Endothelial cell of umbilical vein (primary cell): ENCODE results near the gene LMX1A. TPM values are rescaled to one million over a fixed set of nuclear protein-coding genes. Genes with fewer than 3 reads are reported as not detected.

ENCODE experiments used
- BruUV-seq: library from RNA; stranded (reverse); fragments of 400-500 nt; replicated peaks from 2 replicates; lab custom pipeline; 2021; lab: Mats Ljungman, UMichigan
- CTCF ChIA-PET: fragments of 300-600, 350-600 bp; sonication (Branson Sonifier 250); formaldehyde crosslinking; loops from one replicate; lab custom pipeline; 2021; ENCODE audit warnings: antibody characterized with exemption, inconsistent platforms; lab: Charles Lee
- POLR2A ChIA-PET: fragments of 300-600, 350-600 bp; sonication (Branson Sonifier 250); formaldehyde crosslinking; loops from one replicate; lab custom pipeline; 2021; ENCODE audit warnings: antibody characterized with exemption, inconsistent platforms; lab: Charles Lee
- DNase-seq: peaks from one replicate; pipeline ENCODE4 v3.0.0-alpha.2; 2011; ENCODE audit warnings: low read depth, low spot score
- FAIRE-seq: peaks from 2 replicates; lab custom pipeline; 2011; peaks lifted over from hg19 to GRCh38; lab: Jason Lieb, UNC
- H2AFZ ChIP-seq: 2 replicates; pipeline ENCODE4 v1.6.0; 2012; ENCODE audit warnings: low read depth, low read length, control low read depth, inconsistent platforms
- H3K27ac ChIP-seq: 2 replicates; pipeline ENCODE4 v1.5.1; 2011; ENCODE audit warnings: low read depth, mild to moderate bottlenecking, control low read depth, low read length, moderate library complexity; ENCODE audit not compliant: insufficient read depth
- H3K27me3 ChIP-seq, 2 experiments: 2 replicates each; pipeline versions ENCODE4 v1.6.0 to v1.6.1; 2011; ENCODE audit warnings: low read length in 2 of 2, mixed read lengths in 1 of 2; ENCODE audit not compliant: control insufficient read depth in 2 of 2, insufficient read depth in 2 of 2
- H3K36me3 ChIP-seq, 2 experiments: 2 replicates in 1 of 2; 3 replicates in 1 of 2; pipeline ENCODE4 v1.5.1; 2011; ENCODE audit warnings: low read length in 2 of 2, mild to moderate bottlenecking in 1 of 2, moderate library complexity in 1 of 2; ENCODE audit not compliant: control insufficient read depth in 2 of 2, insufficient read depth in 2 of 2; ENCODE audit errors: extremely low read depth in 1 of 2
- H3K4me1 ChIP-seq: 3 replicates; pipeline ENCODE4 v1.5.1; 2011; ENCODE audit warnings: mild to moderate bottlenecking, low read length; ENCODE audit not compliant: control insufficient read depth, insufficient read depth; ENCODE audit errors: extremely low read depth
- H3K4me2 ChIP-seq: 2 replicates; pipeline ENCODE4 v1.6.1; 2011; ENCODE audit warnings: low read length, control low read depth, mixed read lengths; ENCODE audit not compliant: insufficient read depth
- H3K4me3 ChIP-seq, 3 experiments: fragments of 200-600 bp in 1 of 3; sonication (generic), shearing (Covaris generic) in 1 of 3; replicated peaks in 1 of 3; 2 replicates each; pipeline ENCODE4 v1.5.1; 2011 to 2016; ENCODE audit warnings: control low read depth in 3 of 3, low read length in 3 of 3, mild to moderate bottlenecking in 2 of 3, inconsistent platforms in 1 of 3, low read depth in 1 of 3, moderate library complexity in 1 of 3; ENCODE audit not compliant: insufficient read depth in 1 of 3
- H3K79me2 ChIP-seq: 2 replicates; pipeline ENCODE4 v1.6.0; 2012; ENCODE audit warnings: low read length, inconsistent platforms; ENCODE audit not compliant: control insufficient read depth, insufficient read depth
- H3K9ac ChIP-seq: replicated peaks from 2 replicates; pipeline ENCODE3; 2011; ENCODE audit warnings: low read length, control low read depth; ENCODE audit not compliant: insufficient read depth; ENCODE audit errors: extremely low read depth
- H3K9me1 ChIP-seq: replicated peaks from 3 replicates; pipeline ENCODE4 v1.6.0; 2011; ENCODE audit warnings: mild to moderate bottlenecking, low read length; ENCODE audit not compliant: control insufficient read depth, insufficient read depth; ENCODE audit errors: extremely low read depth
- H3K9me3 ChIP-seq: replicated peaks from 2 replicates; pipeline ENCODE4 v1.5.1; 2012; ENCODE audit warnings: low read length, inconsistent platforms; ENCODE audit not compliant: control insufficient read depth, insufficient read depth
- H4K20me1 ChIP-seq: replicated peaks from 2 replicates; pipeline ENCODE3; 2011; ENCODE audit warnings: mild to moderate bottlenecking, low read length; ENCODE audit not compliant: control insufficient read depth, insufficient read depth; ENCODE audit errors: extremely low read depth
- CTCF ChIP-seq, 2 donors: IDR thresholded peaks; 1 replicate in 1 of 2; 2 replicates in 1 of 2; pipeline ENCODE4 v1.5.1; 2011; ENCODE audit warnings: low read length in 2 of 2, mild to moderate bottlenecking in 2 of 2, moderate library complexity in 2 of 2, control low read depth in 1 of 2, inconsistent platforms in 1 of 2, low read depth in 1 of 2; ENCODE audit not compliant: insufficient read depth in 1 of 2; ENCODE audit errors: extremely low read depth in 1 of 2
- EZH2 ChIP-seq: IDR thresholded peaks from 2 replicates; pipeline ENCODE4 v1.6.1; 2012; ENCODE audit warnings: borderline replicate concordance, low read depth, mild to moderate bottlenecking, moderate library complexity, low read length, inconsistent platforms; ENCODE audit not compliant: severe bottlenecking
- FOS ChIP-seq: IDR thresholded peaks from 2 replicates; pipeline ENCODE4 v1.6.1; 2011; ENCODE audit warnings: mild to moderate bottlenecking, low read length, moderate library complexity, borderline replicate concordance; ENCODE audit not compliant: insufficient read depth
- GATA2 ChIP-seq: IDR thresholded peaks from 2 replicates; pipeline ENCODE4 v1.7.0; 2011; ENCODE audit warnings: low read depth, mild to moderate bottlenecking, moderate library complexity, mixed read lengths, low read length; ENCODE audit not compliant: insufficient read length, insufficient read depth
- JUN ChIP-seq: IDR thresholded peaks from 2 replicates; pipeline ENCODE4 v1.6.1; 2011; ENCODE audit warnings: borderline replicate concordance, low read depth; ENCODE audit not compliant: insufficient read length, insufficient read depth
- MAX ChIP-seq: IDR thresholded peaks from 2 replicates; pipeline ENCODE4 v1.6.1; 2011; ENCODE audit not compliant: insufficient read depth, insufficient read length
- MYC ChIP-seq: IDR thresholded peaks from one replicate; pipeline ENCODE4 v1.6.1; 2011; ENCODE audit warnings: mild to moderate bottlenecking, low read depth, low read length
- POLR2A ChIP-seq: IDR thresholded peaks from 2 replicates; pipeline ENCODE4 v1.6.1; 2012; ENCODE audit warnings: low read depth, mild to moderate bottlenecking, control low read depth, low read length
- POLR2AphosphoS5 ChIP-seq: IDR thresholded peaks from 2 replicates; pipeline ENCODE4 v1.6.1; 2012; ENCODE audit warnings: low read depth, mild to moderate bottlenecking, control low read depth, low read length, moderate library complexity; ENCODE audit not compliant: insufficient read depth
- dilution Hi-C: fragments of 300-500 bp; cut with MboI; formaldehyde crosslinking; loops from one replicate; pipeline ENCODE4 v1.15.0; 2019; ENCODE audit warnings: low sequenced_read_pairs; ENCODE audit not compliant: extremely low pct_ligation_motif_present
- intact Hi-C: fragments of 100-400 bp; cut with micrococcal nuclease; formaldehyde crosslinking; loops from one replicate; pipeline ENCODE4 v1.10.0; 2022
- polyA plus RNA-seq, 4 experiments: library from polyadenylated mRNA; depleted of rRNA in 3 of 4; stranded (reverse) in 3 of 4; unstranded in 1 of 4; fragments of >200 nt; gene quantifications; 2 replicates each; pipeline versions ENCODE4 v1.2.1 to v1.2.3, GENCODE V29; 2011 to 2012; ENCODE audit warnings: missing spikeins in 1 of 4
- total RNA-seq: library from RNA; stranded (reverse); gene quantifications from 2 replicates; pipeline ENCODE4 v1.2.3, GENCODE V29; 2021

Gene LMX1A
- total and polyA plus RNA-seq, 2 donors (not counting 3 experiments of a cell fraction or from before 2014, with no cell fraction given) = not detected

GRCh38 chr1:165173818-165174217 lies 182.7 kb downstream of the LMX1A start:
- Histone ChIP-seq H3K4me3 (no peak overlapping the region), H3K9me1 (no peaks in the 10 kb centered on the region), H3K9me3 (no peaks in the 10 kb centered on the region), H4K20me1 (no peaks in the 10 kb centered on the region), H3K27ac (no peak overlapping the region), H2AFZ (no peak overlapping the region), H3K4me2 (no peak overlapping the region), H3K9ac (no peak overlapping the region), H3K36me3 (no peaks in the 10 kb centered on the region), H3K27me3 (no peaks in the 10 kb centered on the region), H3K79me2 (no peaks in the 10 kb centered on the region), H3K4me1 (no peaks in the 10 kb centered on the region)
- BruUV-seq = no TSS peak
- dilution Hi-C loops = no loop called here
- no peak for DNase-seq
- CTCF ChIA-PET = no interaction called here
- intact Hi-C loops = no loop called here
- FAIRE-seq = no peak
- POLR2A ChIA-PET = no interaction called here
- TF ChIP-seq CTCF (IDR thresholded peaks at IDR 0.05; ENCODE audit: extremely low read depth in 1 of 2, insufficient read depth in 1 of 2, low read depth in 1 of 2, low read length in 2 of 2) (no peak), POLR2AphosphoS5 (no peak), EZH2 (no peak), MYC (no peak), JUN (no peak), FOS (no peak), GATA2 (no peak), MAX (no peak), POLR2A (no peak)
